ENCODE measurements around the gene NUP88. TPM values are rescaled to one million over a fixed set of nuclear protein-coding genes. Genes with fewer than 3 reads are reported as not detected.

Gene NUP88
- total RNA-seq, 2 experiments from 2014 or later = 83.4 to 109 TPM

DNA sequence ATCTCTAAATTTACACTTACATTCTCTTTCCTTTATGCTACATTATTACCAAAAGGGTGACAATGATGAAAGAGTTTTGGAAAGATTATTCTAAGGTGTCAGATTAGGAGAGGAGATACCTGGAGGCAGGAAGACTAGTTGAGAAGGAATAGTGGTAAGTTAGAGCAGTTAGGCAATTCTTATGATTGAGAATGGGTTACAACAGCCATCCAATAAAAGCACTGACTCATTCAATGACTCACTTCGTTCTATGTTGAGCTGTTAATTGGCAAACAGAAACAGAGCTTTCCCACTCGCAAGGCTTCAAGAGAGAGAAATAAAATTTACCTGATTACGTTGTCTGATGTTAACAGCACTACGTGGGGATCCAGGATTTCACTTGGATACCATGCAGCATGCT is 5.8 kb downstream of the NUP88 start:
- H3K9me3 Mint-ChIP-seq = no peaks in the 10 kb centered on the region
- DNase-seq = no peak
- no peak overlapping the region for H3K27ac Mint-ChIP-seq
- ChIA-PET CTCF (interaction anchor here (0.8 to 1.6 kb wide), 3 partner anchors 23 to 33 kb away, joined by 3 to 6 read pairs (median 4); partner anchors contain the start of gene C1QBP), POLR2A (no interaction called here)
- H3K4me3 Mint-ChIP-seq = no peak overlapping the region
- peaks cover 34% of the 10 kb centered on the region for H3K4me1 Mint-ChIP-seq
- H3K27me3 Mint-ChIP-seq = no peaks in the 10 kb centered on the region
- H3K36me3 Mint-ChIP-seq (ENCODE audit: low read depth) = peaks cover 46% of the 10 kb centered on the region

- Mint-ChIP-seq H3K27me3 (no peaks in the 10 kb centered on the region), H3K4me3 (no peak overlapping the region), H3K36me3 (ENCODE audit: low read depth) (peaks cover 37% of the 10 kb centered on the region), H3K9me3 (no peaks in the 10 kb centered on the region), H3K4me1 (peaks cover 22% of the 10 kb centered on the region), H3K27ac (peak overlapping the region; percentile 52)
- DNase-seq = no peak
- ChIA-PET CTCF (no interaction called here), POLR2A (no interaction called here)
Measured at GRCh38 chr17:5410594-5411272, 8.7 kb downstream of the NUP88 start.

- Mint-ChIP-seq H3K4me3 (no peak overlapping the region), H3K27me3 (no peaks in the 10 kb centered on the region), H3K36me3 (ENCODE audit: low read depth) (peaks cover 40% of the 10 kb centered on the region), H3K9me3 (no peaks in the 10 kb centered on the region), H3K4me1 (peaks cover 15% of the 10 kb centered on the region), H3K27ac (no peak overlapping the region)
- POLR2A ChIA-PET = no interaction called here
- no peak for DNase-seq
- CTCF ChIA-PET = interaction anchor here (1.2 kb wide), 1 partner anchor 10 kb away, joined by 3 read pairs; no protein-coding TSS in a partner anchor
Measured at GRCh38 chr17:5408186-5408585, 11.3 kb downstream of the NUP88 start.

DNA sequence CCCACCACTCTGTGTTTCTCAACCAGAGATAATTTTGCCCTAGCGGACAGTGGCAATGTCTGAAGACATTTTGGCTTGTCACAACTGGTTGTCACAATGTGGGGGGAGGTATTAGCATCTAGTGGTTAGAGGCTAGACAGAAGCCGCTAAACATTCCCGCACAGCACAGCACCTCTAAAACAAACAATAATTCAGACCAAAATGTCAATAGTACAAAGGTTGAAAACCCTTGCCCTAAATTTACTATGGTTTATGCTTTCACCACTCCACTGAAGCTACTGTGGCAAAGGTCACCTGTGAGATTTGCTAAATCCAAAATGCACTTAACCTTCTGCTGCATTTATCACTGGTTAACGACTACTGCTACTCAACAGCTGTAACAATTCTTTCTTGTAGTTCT is 14.1 kb downstream of the NUP88 start:
- H3K36me3 Mint-ChIP-seq (ENCODE audit: low read depth) = peaks cover 30% of the 10 kb centered on the region
- DNase-seq = no peak
- ChIA-PET CTCF (interaction anchor here (0.7 kb wide), 1 partner anchor 23 kb away, joined by 3 read pairs; no protein-coding TSS in a partner anchor), POLR2A (no interaction called here)
- H3K9me3 Mint-ChIP-seq = no peaks in the 10 kb centered on the region
- H3K4me1 Mint-ChIP-seq = peaks cover 6% of the 10 kb centered on the region
- no peak overlapping the region for H3K4me3 Mint-ChIP-seq
- no peak overlapping the region for H3K27ac Mint-ChIP-seq
- H3K27me3 Mint-ChIP-seq = no peaks in the 10 kb centered on the region

- no peaks in the 10 kb centered on the region for H3K9me3 Mint-ChIP-seq
- CTCF ChIA-PET = no interaction called here
- POLR2A ChIA-PET = no interaction called here
- no peak overlapping the region for H3K27ac Mint-ChIP-seq
- no peak overlapping the region for H3K4me3 Mint-ChIP-seq
- H3K4me1 Mint-ChIP-seq = no peaks in the 10 kb centered on the region
- H3K27me3 Mint-ChIP-seq = no peaks in the 10 kb centered on the region
- DNase-seq = no peak
- H3K36me3 Mint-ChIP-seq (ENCODE audit: low read depth) = peaks cover 52% of the 10 kb centered on the region
Measured at GRCh38 chr17:5399767-5400166, 19.7 kb downstream of the NUP88 start.

DNA sequence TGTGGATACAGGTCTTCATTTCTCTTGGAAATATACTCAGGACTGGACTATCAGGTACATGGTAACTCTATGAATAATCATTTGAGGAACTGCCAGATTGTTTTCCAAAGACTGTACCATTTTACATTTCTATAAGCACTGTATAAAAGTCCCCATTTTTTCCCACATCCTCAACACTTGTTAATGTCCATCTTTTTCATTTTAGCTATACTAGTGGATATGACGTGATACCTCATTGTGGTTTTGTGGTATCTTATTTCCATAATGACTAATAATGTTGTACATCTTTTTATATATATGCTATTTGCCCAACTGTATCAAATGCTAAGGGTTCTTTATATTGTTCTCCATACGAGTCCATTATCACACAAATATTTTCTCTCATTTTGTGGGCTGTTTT is 22.9 kb downstream of the NUP88 start:
- no peak overlapping the region for H3K4me3 Mint-ChIP-seq
- CTCF ChIA-PET = no interaction called here
- no peak overlapping the region for H3K27ac Mint-ChIP-seq
- H3K9me3 Mint-ChIP-seq = no peaks in the 10 kb centered on the region
- H3K27me3 Mint-ChIP-seq = no peaks in the 10 kb centered on the region
- no peaks in the 10 kb centered on the region for H3K4me1 Mint-ChIP-seq
- POLR2A ChIA-PET = interaction anchor here (0.6 kb wide), 1 partner anchor 329 kb away, joined by 3 read pairs; no protein-coding TSS in a partner anchor
- H3K36me3 Mint-ChIP-seq (ENCODE audit: low read depth) = peaks cover 56% of the 10 kb centered on the region
- DNase-seq = no peak

- H3K36me3 Mint-ChIP-seq (ENCODE audit: low read depth) = peaks cover 55% of the 10 kb centered on the region
- POLR2A ChIA-PET = no interaction called here
- H3K9me3 Mint-ChIP-seq = peaks cover 3% of the 10 kb centered on the region
- peaks cover 16% of the 10 kb centered on the region for H3K4me1 Mint-ChIP-seq
- no peak for DNase-seq
- no peak overlapping the region for H3K27ac Mint-ChIP-seq
- CTCF ChIA-PET = interaction anchor here (0.6 to 2.1 kb wide), 4 partner anchors 11 to 34 kb away, joined by 3 to 8 read pairs (median 3); no protein-coding TSS in a partner anchor
- no peak overlapping the region for H3K4me3 Mint-ChIP-seq
- no peaks in the 10 kb centered on the region for H3K27me3 Mint-ChIP-seq
Measured at GRCh38 chr17:5391678-5392077, 27.8 kb downstream of the NUP88 start.

GRCh38 chr17:5381542-5381941 is 37.9 kb downstream of the NUP88 start:
- no peaks in the 10 kb centered on the region for H3K27me3 Mint-ChIP-seq
- H3K27ac Mint-ChIP-seq = no peak overlapping the region
- peaks cover 62% of the 10 kb centered on the region for H3K36me3 Mint-ChIP-seq (ENCODE audit: low read depth)
- H3K4me3 Mint-ChIP-seq = no peak overlapping the region
- DNase-seq = no peak
- CTCF ChIA-PET = interaction anchor here (0.6 to 2.3 kb wide), 4 partner anchors 10 to 90 kb away, joined by 3 to 8 read pairs (median 4); no protein-coding TSS in a partner anchor
- no peaks in the 10 kb centered on the region for H3K4me1 Mint-ChIP-seq
- POLR2A ChIA-PET = no interaction called here
- no peaks in the 10 kb centered on the region for H3K9me3 Mint-ChIP-seq

DNA sequence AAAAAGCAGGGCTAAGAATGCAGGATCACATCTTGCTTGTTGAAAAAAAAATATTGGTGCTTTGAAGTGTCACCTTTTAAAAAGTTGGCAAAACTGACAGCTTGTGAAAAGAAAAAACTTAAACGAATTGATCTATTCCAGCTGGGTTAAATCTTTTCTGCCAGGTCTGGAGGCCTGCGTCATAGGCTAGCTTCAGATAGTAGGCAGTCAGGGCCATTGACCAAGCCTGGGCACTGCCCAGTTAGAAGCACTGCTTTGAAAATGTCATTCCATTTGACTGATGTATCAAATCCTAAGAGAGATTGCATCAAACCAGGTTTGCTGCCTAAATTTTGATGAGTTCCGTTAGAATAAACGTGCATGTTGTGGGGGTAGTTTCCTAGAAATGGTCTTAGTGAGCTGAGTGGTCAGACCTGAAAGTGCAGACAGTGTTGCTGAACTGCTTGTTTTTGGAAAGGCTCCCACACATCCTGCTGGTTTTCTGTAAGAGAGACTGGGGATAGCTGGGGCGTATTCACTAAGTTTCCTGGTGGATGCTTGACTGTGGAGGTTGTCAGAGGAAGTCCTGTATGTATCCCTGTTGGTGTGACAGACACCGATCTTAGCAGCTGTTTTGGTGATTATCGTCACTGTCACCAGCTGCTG is 38.8 kb downstream of the NUP88 start:
- Mint-ChIP-seq H3K9me3 (no peaks in the 10 kb centered on the region), H3K27me3 (no peaks in the 10 kb centered on the region), H3K4me1 (no peaks in the 10 kb centered on the region), H3K36me3 (ENCODE audit: low read depth) (peaks cover 63% of the 10 kb centered on the region), H3K4me3 (no peak overlapping the region), H3K27ac (no peak overlapping the region)
- CTCF ChIA-PET = interaction anchor here (1.4 to 2.3 kb wide), 3 partner anchors 9 to 33 kb away, joined by 4 to 8 read pairs (median 4); no protein-coding TSS in a partner anchor
- DNase-seq = no peak
- POLR2A ChIA-PET = no interaction called here

DNA sequence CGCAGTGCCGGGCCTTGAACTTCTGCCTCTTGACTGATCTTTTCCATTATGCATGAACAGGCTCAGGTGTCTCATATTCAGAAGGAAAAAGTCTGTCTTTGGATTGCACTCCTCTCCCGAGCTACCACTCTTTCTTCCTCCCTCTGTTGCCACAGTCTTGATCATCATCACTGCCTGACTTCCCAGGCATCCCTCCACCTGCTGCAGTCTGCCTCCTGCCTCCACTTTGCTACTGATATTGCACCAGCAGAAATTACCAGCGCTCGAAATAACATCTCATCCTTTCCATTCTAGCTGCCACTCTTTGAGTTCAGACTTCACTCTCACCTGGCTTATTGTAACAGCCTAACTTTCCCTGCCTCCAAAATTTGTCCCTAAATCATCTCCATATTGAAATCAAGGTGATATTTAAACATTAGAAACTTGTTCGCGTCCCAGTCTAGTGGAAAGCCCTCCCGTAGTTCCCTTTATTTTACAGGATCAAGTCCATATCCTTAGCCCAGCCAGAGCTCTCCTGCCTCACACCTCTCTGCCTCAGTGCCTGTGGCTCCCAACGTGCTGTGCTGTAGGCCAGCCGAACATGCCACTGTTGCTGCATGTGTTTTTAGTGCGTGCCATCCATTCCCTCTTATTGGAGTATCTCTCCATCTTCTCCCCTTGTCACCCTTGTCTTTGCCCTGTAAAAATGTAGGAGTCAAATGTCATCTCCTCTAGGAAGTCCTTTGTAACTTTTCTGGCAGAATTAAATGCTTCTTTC is 39.9 kb downstream of the NUP88 start:
- DNase-seq = no peak
- H3K4me3 Mint-ChIP-seq = no peak overlapping the region
- no peaks in the 10 kb centered on the region for H3K4me1 Mint-ChIP-seq
- ChIA-PET POLR2A (no interaction called here), CTCF (interaction anchor here (2.3 kb wide), 1 partner anchor 13 kb away, joined by 8 read pairs; no protein-coding TSS in a partner anchor)
- no peaks in the 10 kb centered on the region for H3K9me3 Mint-ChIP-seq
- no peaks in the 10 kb centered on the region for H3K27me3 Mint-ChIP-seq
- peak overlapping the region; percentile 52 for H3K27ac Mint-ChIP-seq
- peaks cover 61% of the 10 kb centered on the region for H3K36me3 Mint-ChIP-seq (ENCODE audit: low read depth)

GRCh38 chr17:5378566-5379207 is 40.8 kb downstream of the NUP88 start:
- no peak for DNase-seq
- Mint-ChIP-seq H3K4me1 (no peaks in the 10 kb centered on the region), H3K27me3 (no peaks in the 10 kb centered on the region), H3K4me3 (no peak overlapping the region), H3K9me3 (no peaks in the 10 kb centered on the region), H3K36me3 (ENCODE audit: low read depth) (peaks cover 61% of the 10 kb centered on the region), H3K27ac (no peak overlapping the region)
- POLR2A ChIA-PET = no interaction called here
- CTCF ChIA-PET = interaction anchor here (0.5 kb wide), 1 partner anchor 90 kb away, joined by 3 read pairs; the partner anchor contains the start of gene DHX33

- no peaks in the 10 kb centered on the region for H3K9me3 Mint-ChIP-seq
- no peak overlapping the region for H3K4me3 Mint-ChIP-seq
- ChIA-PET CTCF (no interaction called here), POLR2A (no interaction called here)
- no peak for DNase-seq
- peaks cover 38% of the 10 kb centered on the region for H3K36me3 Mint-ChIP-seq (ENCODE audit: low read depth)
- H3K27ac Mint-ChIP-seq = no peak overlapping the region
- H3K4me1 Mint-ChIP-seq = peaks cover 3% of the 10 kb centered on the region
- no peaks in the 10 kb centered on the region for H3K27me3 Mint-ChIP-seq
Measured at GRCh38 chr17:5373112-5373511, 46.4 kb downstream of the NUP88 start.

All from activated CD4-positive, alpha-beta T cell treated with anti-CD3 and anti-CD28 coated beads, Interleukin-2, amount 10 ng/mL, durations not matched to agents 7 days and 5 days (primary cell).